ENCODE results near the gene TNFAIP1.

DNA sequence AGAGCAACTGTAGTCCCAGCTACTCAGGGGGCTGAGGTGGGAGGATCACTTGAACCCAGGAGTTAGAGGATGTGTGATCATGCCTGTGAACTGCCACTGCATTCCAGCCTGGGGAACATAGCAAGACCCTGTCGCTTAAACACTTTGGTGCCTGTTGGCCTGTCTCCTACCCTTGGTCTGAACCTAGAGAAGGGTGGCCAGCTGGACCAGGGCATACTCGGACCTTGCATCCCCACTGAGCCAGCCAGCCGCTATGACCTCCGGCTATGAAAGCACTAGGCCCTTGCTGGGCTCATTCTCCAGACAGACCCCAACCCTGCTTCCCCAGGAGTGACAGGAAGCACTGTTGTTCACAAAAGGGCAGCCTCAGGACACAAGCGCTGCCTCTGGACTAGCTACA lies 4.9 kb upstream of the TNFAIP1 start:
- TF ChIP-seq FOXK2 (IDR thresholded peaks at IDR 0.05) (no peak), CTBP1 (IDR thresholded peaks at IDR 0.05; ENCODE audit: borderline replicate concordance) (no peak), ZNF384 (IDR thresholded peaks at IDR 0.05) (no peak), ARNT (IDR thresholded peaks at IDR 0.05) (no peak), FOXA1 (IDR thresholded peaks at IDR 0.05) (no peak), BHLHE40 (IDR thresholded peaks at IDR 0.05; ENCODE audit: borderline replicate concordance) (no peak), SP1 (IDR thresholded peaks at IDR 0.05) (no peak), NFRKB (IDR thresholded peaks at IDR 0.05) (no peak), SUZ12 (IDR thresholded peaks at IDR 0.05) (no peak), ELF4 (IDR thresholded peaks at IDR 0.05) (no peak)
